GM23338 (cell line): ENCODE measurements around the gene GNPTG. TPM values are rescaled to one million over a fixed set of nuclear protein-coding genes. Genes with fewer than 3 reads are reported as not detected.

ENCODE experiments used
- ATAC-seq: fragments of 200-7000 bp; cut with Tn5 transposase; 3 replicates; pipeline ENCODE4 v1.9.1; 2020
- DNase-seq: peaks from one replicate; pipeline ENCODE4 v3.0.0-alpha.2; 2015; ENCODE audit warnings: low spot score
- H2AFZ ChIP-seq: fragments of 200-600 bp; sonication (generic); 2 replicates; pipeline ENCODE4 v1.8.0; 2016; ENCODE audit warnings: antibody characterized with exemption, mild to moderate bottlenecking, moderate library complexity
- H3F3A ChIP-seq: fragments of 200-600 bp; sonication (generic); replicated peaks from 2 replicates; pipeline ENCODE4 v1.8.0; 2017; ENCODE audit warnings: antibody characterized with exemption, mixed run types, low read depth
- H3K27ac ChIP-seq: fragments of 200-600 bp; sonication (generic); 2 replicates; pipeline ENCODE4 v1.6.1; 2016; ENCODE audit warnings: low read depth
- H3K27me3 ChIP-seq: fragments of 200-600 bp; sonication (generic); 2 replicates; pipeline ENCODE4 v1.8.0; 2016; ENCODE audit warnings: mild to moderate bottlenecking, mixed run types, moderate library complexity; ENCODE audit not compliant: insufficient read depth
- H3K36me3 ChIP-seq: fragments of 200-600 bp; sonication (generic); 2 replicates; pipeline ENCODE4 v1.8.0; 2016; ENCODE audit warnings: mild to moderate bottlenecking; ENCODE audit not compliant: insufficient read depth
- H3K4me1 ChIP-seq: fragments of 200-600 bp; sonication (generic); 2 replicates; pipeline ENCODE4 v1.8.0; 2016; ENCODE audit warnings: mild to moderate bottlenecking, moderate library complexity; ENCODE audit not compliant: insufficient read depth
- H3K4me2 ChIP-seq: fragments of 200-600 bp; sonication (generic); 2 replicates; pipeline ENCODE4 v1.7.1; 2017; ENCODE audit warnings: mixed run types
- H3K4me3 ChIP-seq: fragments of 200-600 bp; sonication (generic); 2 replicates; pipeline ENCODE4 v1.6.1; 2016; ENCODE audit warnings: mixed run types
- H3K79me2 ChIP-seq: fragments of 200-600 bp; sonication (generic); replicated peaks from 2 replicates; pipeline ENCODE4 v1.8.0; 2017; ENCODE audit warnings: mild to moderate bottlenecking; ENCODE audit not compliant: insufficient read depth
- H3K9me2 ChIP-seq: fragments of 200-600 bp; sonication (generic); 2 replicates; pipeline ENCODE4 v1.8.0; 2017; ENCODE audit not compliant: insufficient read depth
- H4K20me1 ChIP-seq: fragments of 200-600 bp; sonication (generic); replicated peaks from 2 replicates; pipeline ENCODE4 v1.8.0; 2017; ENCODE audit warnings: mild to moderate bottlenecking; ENCODE audit not compliant: insufficient read depth
- H3K27ac Mint-ChIP-seq: 2 replicates; pipeline ENCODE4 v1.8.0; 2020; ENCODE audit warnings: inconsistent platforms, mild to moderate bottlenecking, moderate library complexity, mixed read lengths
- H3K27me3 Mint-ChIP-seq: 3 replicates; pipeline ENCODE4 v1.8.0; 2022; ENCODE audit warnings: low read depth, mild to moderate bottlenecking, moderate library complexity, mixed read lengths, inconsistent platforms; ENCODE audit not compliant: insufficient read depth, poor library complexity
- H3K36me3 Mint-ChIP-seq: 3 replicates; pipeline ENCODE4 v1.8.0; 2021; ENCODE audit warnings: low read depth, mild to moderate bottlenecking, inconsistent platforms, moderate library complexity, mixed read lengths
- H3K4me1 Mint-ChIP-seq: 3 replicates; pipeline ENCODE4 v1.8.0; 2020; ENCODE audit warnings: mild to moderate bottlenecking, inconsistent platforms, mixed read lengths
- H3K4me3 Mint-ChIP-seq: 3 replicates; pipeline ENCODE4 v1.8.0; 2021; ENCODE audit warnings: moderate library complexity, mild to moderate bottlenecking, inconsistent platforms, mixed read lengths
- H3K9me3 Mint-ChIP-seq: 3 replicates; pipeline ENCODE4 v1.8.0; 2020; ENCODE audit warnings: moderate library complexity, mild to moderate bottlenecking, inconsistent platforms, mixed read lengths
- CTCF ChIP-seq, 2 experiments: fragments of 200-600 bp in 1 of 2; sonication (generic) in 1 of 2; conservative IDR thresholded peaks; 2 replicates each; pipeline versions ENCODE4 v1.5.1 to v1.6.1; 2016 to 2017; ENCODE audit warnings: antibody characterized with exemption in 2 of 2, low read depth in 2 of 2, mild to moderate bottlenecking in 2 of 2, moderate library complexity in 1 of 2
- EZH2 ChIP-seq: fragments of 200-600 bp; sonication (generic); IDR thresholded peaks from one replicate; pipeline ENCODE4 v1.8.0; 2017; ENCODE audit warnings: antibody characterized with exemption, mild to moderate bottlenecking, low read depth; ENCODE audit not compliant: unreplicated experiment
- EZH2phosphoT487 ChIP-seq: fragments of 200-600 bp; sonication (generic); IDR thresholded peaks from one replicate; pipeline ENCODE4 v1.8.1; 2018; ENCODE audit warnings: antibody characterized with exemption; ENCODE audit not compliant: unreplicated experiment
- JUNB ChIP-seq: IDR thresholded peaks from one replicate; pipeline ENCODE4 v1.6.1; 2016; ENCODE audit warnings: antibody characterized with exemption; ENCODE audit not compliant: unreplicated experiment
- NANOG ChIP-seq: IDR thresholded peaks from 2 replicates; pipeline ENCODE4 v1.6.1; 2016; ENCODE audit warnings: antibody characterized with exemption, borderline replicate concordance
- POLR2AphosphoS5 ChIP-seq: IDR thresholded peaks from 2 replicates; pipeline ENCODE4 v1.6.1; 2016; ENCODE audit warnings: antibody characterized with exemption, low read depth
- REST ChIP-seq: IDR thresholded peaks from one replicate; pipeline ENCODE4 v1.6.1; 2018; ENCODE audit warnings: antibody characterized with exemption; ENCODE audit not compliant: unreplicated experiment
- ZNF114 ChIP-seq: fragments of 250-450 bp; sonication (Bioruptor Pico); IDR thresholded peaks from 2 replicates; pipeline ENCODE4 v1.5.0; 2020; ENCODE audit warnings: mild to moderate bottlenecking, moderate library complexity
- ZNF331 ChIP-seq: fragments of 250-450 bp; sonication (Bioruptor Pico); IDR thresholded peaks from 2 replicates; pipeline ENCODE4 v1.5.0; 2020; ENCODE audit warnings: low read depth, mild to moderate bottlenecking, moderate library complexity
- ZNF462 ChIP-seq: fragments of 250-450 bp; sonication (Bioruptor Pico); IDR thresholded peaks from 2 replicates; pipeline ENCODE4 v1.5.0; 2020; ENCODE audit warnings: mild to moderate bottlenecking, moderate library complexity
- polyA plus RNA-seq: library from polyadenylated mRNA; unstranded; fragments of >200 nt; fragmentation: Nextera tagmentation; extraction: Ambion mirVana; gene quantifications from 2 replicates; pipeline ENCODE4 v1.2.1, GENCODE V29; 2016
- total RNA-seq: library from RNA; depleted of rRNA; stranded (reverse); fragments of >200 nt; shearing (Covaris generic); gene quantifications from 2 replicates; pipeline ENCODE4 v1.2.3, GENCODE V29; 2014

GNPTG gene
- total and polyA plus RNA-seq, 2 experiments from 2014 or later, result 23.3 to 41.0 TPM

GRCh38 chr16:1380195-1380594, 28.5 kb downstream of the GNPTG start (continued):
- no peak for TF ChIP-seq REST
- TF ChIP-seq CTCF (conservative IDR thresholded peaks at IDR 0.05; ENCODE audit: low read depth in 2 of 2), result no peak
- TF ChIP-seq JUNB, result no peak

GRCh38 chr16:1381612-1382406, 30.1 kb downstream of the GNPTG start:
- Histone ChIP-seq H4K20me1 (peaks cover 5% of the 10 kb centered on the region), H3K27me3 (no peaks in the 10 kb centered on the region), H3K9me2 (no peaks in the 10 kb centered on the region), H3K4me2 (no peak overlapping the region), H3K79me2 (peaks cover 22% of the 10 kb centered on the region), H3F3A (peaks cover 4% of the 10 kb centered on the region), H3K36me3 (no peaks in the 10 kb centered on the region), H2AFZ (no peak overlapping the region), H3K27ac (no peak overlapping the region), H3K4me3 (no peak overlapping the region), H3K4me1 (peaks cover 16% of the 10 kb centered on the region)
- DNase-seq (no peak), ATAC-seq (no peak)
- H3K36me3 Mint-ChIP-seq, result no peaks in the 10 kb centered on the region; the same call in 1 of the 3 replicates
- peaks cover 16% of the 10 kb centered on the region for H3K4me1 Mint-ChIP-seq
- H3K27me3 Mint-ChIP-seq, result peaks cover 10% of the 10 kb centered on the region
- H3K4me3 Mint-ChIP-seq, result no peak overlapping the region
- H3K27ac Mint-ChIP-seq, result no peak overlapping the region
- H3K9me3 Mint-ChIP-seq, result no peaks in the 10 kb centered on the region
- TF ChIP-seq ZNF462 (CRISPR knock-in tag), result no peak
- no peak for TF ChIP-seq JUNB
- TF ChIP-seq ZNF331 (CRISPR knock-in tag), result no peak
- no peak for TF ChIP-seq NANOG
- TF ChIP-seq POLR2AphosphoS5, result no peak
- no peak for TF ChIP-seq EZH2
- TF ChIP-seq ZNF114 (CRISPR knock-in tag), result no peak
- TF ChIP-seq EZH2phosphoT487, result no peak
